Type B pancreatic cell (in vitro differentiated cells): ENCODE results near the gene AIG1. TPM values are rescaled to one million over a fixed set of nuclear protein-coding genes. Genes with fewer than 3 reads are reported as not detected.
"Not testable (repeated sequence)": the region's sequence is repeated elsewhere in the genome, so short reads cannot be mapped to it uniquely, and the experiment has no call there.

ENCODE experiments used
- DNase-seq: peaks from one replicate; pipeline ENCODE4 v3.0.0; 2021; ENCODE audit warnings: mixed read lengths; ENCODE audit not compliant: unreplicated experiment; ENCODE audit errors: extremely low spot score
- H3K27ac Mint-ChIP-seq: 2 replicates; pipeline ENCODE4 v1.8.0; 2021; ENCODE audit warnings: mild to moderate bottlenecking, mixed read lengths
- H3K27me3 Mint-ChIP-seq: 2 replicates; pipeline ENCODE4 v1.8.0; 2021; ENCODE audit warnings: mixed read lengths
- H3K36me3 Mint-ChIP-seq: 2 replicates; pipeline ENCODE4 v1.8.0; 2021; ENCODE audit warnings: mixed read lengths
- H3K4me1 Mint-ChIP-seq: one replicate; pipeline ENCODE4 v1.8.0; 2021; ENCODE audit warnings: mixed read lengths; ENCODE audit not compliant: unreplicated experiment
- H3K4me3 Mint-ChIP-seq: 2 replicates; pipeline ENCODE4 v1.8.0; 2021; ENCODE audit warnings: mild to moderate bottlenecking, mixed read lengths
- H3K9me3 Mint-ChIP-seq: 2 replicates; pipeline ENCODE4 v1.8.0; 2021; ENCODE audit warnings: mixed read lengths
- CTCF ChIP-seq: fragments of 200-600 bp; sonication (generic); conservative IDR thresholded peaks from 2 replicates; pipeline ENCODE4 v1.5.0; 2021; ENCODE audit warnings: antibody characterized with exemption, mild to moderate bottlenecking
- total RNA-seq: library from RNA; stranded (reverse); gene quantifications from 2 replicates; pipeline ENCODE4 v1.2.1, GENCODE V29; 2021; ENCODE audit warnings: low replicate concordance

Gene AIG1
- total RNA-seq, 1 donor from 2014 or later = 34.3 TPM

GRCh38 chr6:143295932-143296331 lies 235.2 kb downstream of the AIG1 start:
- Mint-ChIP-seq H3K9me3 (no peaks in the 10 kb centered on the region), H3K27me3 (no peaks in the 10 kb centered on the region), H3K36me3 (no peaks in the 10 kb centered on the region), H3K4me3 (no peak overlapping the region), H3K4me1 (no peaks in the 10 kb centered on the region), H3K27ac (no peak overlapping the region)
- DNase-seq = no peak
- no peak for TF ChIP-seq CTCF

GRCh38 chr6:143298071-143298470 lies 237.4 kb downstream of the AIG1 start:
- Mint-ChIP-seq H3K27ac (no peak overlapping the region), H3K4me3 (no peak overlapping the region), H3K4me1 (no peaks in the 10 kb centered on the region), H3K36me3 (peaks cover 5% of the 10 kb centered on the region), H3K27me3 (no peaks in the 10 kb centered on the region), H3K9me3 (peaks cover 5% of the 10 kb centered on the region)
- no peak for TF ChIP-seq CTCF
- no peak for DNase-seq

- H3K4me3 Mint-ChIP-seq = no peak overlapping the region
- H3K27me3 Mint-ChIP-seq = no peaks in the 10 kb centered on the region
- TF ChIP-seq CTCF = no peak
Observed at GRCh38 chr6:143299253-143300166, 238.8 kb downstream of the AIG1 start.

GRCh38 chr6:143301188-143301587 lies 240.5 kb downstream of the AIG1 start:
- Mint-ChIP-seq H3K9me3 (peaks cover 5% of the 10 kb centered on the region), H3K27ac (no peak overlapping the region), H3K27me3 (no peaks in the 10 kb centered on the region), H3K4me1 (no peaks in the 10 kb centered on the region), H3K36me3 (peaks cover 5% of the 10 kb centered on the region), H3K4me3 (no peak overlapping the region)
- TF ChIP-seq CTCF = no peak
- DNase-seq = no peak

More at GRCh38 chr6:143299253-143300166, 238.8 kb downstream of the AIG1 start:
- DNase-seq = no peak
- peaks cover 5% of the 10 kb centered on the region for H3K9me3 Mint-ChIP-seq
- H3K4me1 Mint-ChIP-seq = no peaks in the 10 kb centered on the region
- H3K27ac Mint-ChIP-seq = no peak overlapping the region
- peaks cover 5% of the 10 kb centered on the region for H3K36me3 Mint-ChIP-seq

- DNase-seq, H3K4me3 Mint-ChIP-seq, H3K27ac Mint-ChIP-seq, H3K36me3 Mint-ChIP-seq, H3K27me3 Mint-ChIP-seq, H3K4me1 Mint-ChIP-seq, H3K9me3 Mint-ChIP-seq: not testable (repeated sequence)
Observed at GRCh38 chr6:143307760-143308159, 247.1 kb downstream of the AIG1 start.

GRCh38 chr6:143313163-143313562 lies 252.5 kb downstream of the AIG1 start:
- Mint-ChIP-seq H3K9me3 (peaks cover 11% of the 10 kb centered on the region), H3K27ac (no peak overlapping the region), H3K27me3 (no peaks in the 10 kb centered on the region), H3K4me3 (no peak overlapping the region), H3K36me3 (peaks cover 4% of the 10 kb centered on the region), H3K4me1 (no peaks in the 10 kb centered on the region)
- no peak for TF ChIP-seq CTCF
- DNase-seq = no peak
